HL-60 (cell line): ENCODE data around the gene DMBT1.

Source experiments
- DNase-seq, 2 experiments: peaks; one replicate each; pipeline ENCODE4 v3.0.0-alpha.2; 2010 to 2020; ENCODE audit warnings: low read depth in 1 of 2, low spot score in 1 of 2
- H3K27ac ChIP-seq: fragments of 250-450 bp; sonication (Bioruptor Pico); replicated peaks from 2 replicates; pipeline ENCODE4 v1.5.1; 2020; ENCODE audit warnings: mild to moderate bottlenecking, moderate library complexity
- H3K27me3 ChIP-seq: fragments of 250-450 bp; sonication (Bioruptor Pico); 2 replicates; pipeline ENCODE4 v1.5.1; 2021; ENCODE audit warnings: mild to moderate bottlenecking, moderate library complexity; ENCODE audit not compliant: insufficient read depth, poor library complexity, severe bottlenecking
- H3K4me3 ChIP-seq: replicated peaks from 2 replicates; pipeline ENCODE4 v1.5.1; 2011; ENCODE audit warnings: mild to moderate bottlenecking, control low read depth, low read length; ENCODE audit not compliant: insufficient read depth
- CTCF ChIP-seq: IDR thresholded peaks from one replicate; pipeline ENCODE4 v1.5.1; 2011; ENCODE audit warnings: low read length, control low read depth, inconsistent platforms; ENCODE audit not compliant: insufficient read depth
- GABPA ChIP-seq: IDR thresholded peaks from 2 replicates; pipeline ENCODE4 v1.6.1; 2012; ENCODE audit warnings: low read depth
- POLR2AphosphoS5 ChIP-seq: IDR thresholded peaks from 2 replicates; pipeline ENCODE4 v1.6.1; 2012; ENCODE audit warnings: low read depth
- REST ChIP-seq: IDR thresholded peaks from 2 replicates; pipeline ENCODE4 v1.6.1; 2012; ENCODE audit warnings: low read depth; ENCODE audit not compliant: insufficient replicate concordance
- SPI1 ChIP-seq: IDR thresholded peaks from 2 replicates; pipeline ENCODE4 v1.6.1; 2012; ENCODE audit warnings: low read depth, mild to moderate bottlenecking, borderline replicate concordance

Gene DMBT1

GRCh38 chr10:122673731-122674130 is 113.2 kb downstream of the DMBT1 start:
- Histone ChIP-seq H3K27ac (no peak overlapping the region), H3K4me3 (no peak overlapping the region), H3K27me3 (peaks cover 2% of the 10 kb centered on the region)
- no peak for DNase-seq
- TF ChIP-seq POLR2AphosphoS5 (no peak), GABPA (no peak), SPI1 (no peak), CTCF (no peak), REST (no peak)

DNA sequence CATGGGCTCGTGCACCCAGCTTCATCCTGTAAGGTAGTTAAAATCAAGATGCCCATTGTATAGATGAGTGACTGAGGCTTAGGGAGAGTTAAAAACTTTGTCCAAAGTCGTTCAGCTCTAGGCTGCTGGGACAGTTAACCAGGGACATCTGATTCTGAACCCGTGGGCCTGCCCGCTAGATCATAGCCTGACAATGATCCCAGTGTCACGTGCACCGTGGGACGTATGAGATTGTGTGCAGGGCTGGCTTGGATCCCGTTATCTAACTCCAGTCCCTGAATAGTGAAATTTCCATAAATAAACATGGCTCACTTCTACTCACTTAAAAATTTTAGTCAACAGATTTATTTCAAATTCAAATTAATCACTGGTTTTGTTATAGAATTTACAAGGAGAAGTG is 114.2 kb downstream of the DMBT1 start:
- H3K27ac ChIP-seq: no peak overlapping the region
- no peak for TF ChIP-seq CTCF
- TF ChIP-seq POLR2AphosphoS5: no peak
- no peak for TF ChIP-seq GABPA
- no peaks in the 10 kb centered on the region for H3K27me3 ChIP-seq
- H3K4me3 ChIP-seq: no peak overlapping the region
- no peak for DNase-seq

DNA sequence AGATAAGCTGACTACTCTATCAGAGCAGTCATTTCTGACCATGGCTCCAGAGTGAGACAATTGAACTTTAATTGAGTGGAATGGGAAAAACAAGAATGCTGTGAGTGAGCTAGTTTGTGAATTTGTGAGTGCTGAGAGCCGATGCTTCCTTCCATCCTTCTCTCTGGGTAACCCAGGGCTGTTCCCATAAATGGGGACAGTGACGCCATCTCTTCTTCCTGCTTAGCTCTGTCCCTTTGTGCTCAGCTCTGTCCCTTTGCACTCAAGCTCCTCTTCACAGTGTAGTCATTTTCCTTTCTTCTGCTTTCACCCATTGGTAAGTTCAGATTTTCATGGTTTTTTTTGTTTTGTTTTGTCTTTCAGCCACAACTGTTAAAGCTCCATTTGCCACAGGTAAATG is 114.7 kb downstream of the DMBT1 start:
- DNase-seq: no peak
- H3K4me3 ChIP-seq: no peak overlapping the region
- H3K27me3 ChIP-seq: no peaks in the 10 kb centered on the region
- no peak overlapping the region for H3K27ac ChIP-seq
- TF ChIP-seq SPI1 (no peak), REST (no peak), CTCF (no peak), GABPA (no peak), POLR2AphosphoS5 (no peak)

DNA sequence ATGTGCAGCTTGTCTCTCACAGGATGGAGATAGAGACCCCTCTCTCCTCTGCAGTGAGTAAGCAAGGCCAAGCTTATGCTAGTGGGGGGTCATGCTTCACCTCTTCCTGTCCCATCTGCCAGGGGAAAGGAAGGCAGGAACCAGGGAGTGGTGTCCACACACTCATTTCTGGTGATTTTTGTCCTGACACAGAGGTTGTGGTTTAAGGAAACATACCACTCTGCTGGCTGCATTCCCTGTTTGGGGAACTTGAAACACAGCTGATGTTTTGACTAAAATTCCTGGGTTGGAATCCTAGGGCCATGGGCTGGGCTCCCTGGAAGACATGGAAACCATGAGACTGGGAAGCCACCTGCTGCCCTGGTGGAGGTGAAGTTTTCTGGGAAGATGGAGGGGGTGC is 117.7 kb downstream of the DMBT1 start:
- Histone ChIP-seq H3K27ac (no peak overlapping the region), H3K4me3 (no peak overlapping the region), H3K27me3 (no peaks in the 10 kb centered on the region)
- no peak for TF ChIP-seq SPI1
- no peak for TF ChIP-seq POLR2AphosphoS5
- no peak for TF ChIP-seq CTCF
- no peak for TF ChIP-seq GABPA
- TF ChIP-seq REST: no peak
- DNase-seq: no peak
